ENCODE data around the gene HOXC10.

HOXC10 gene

GRCh38 chr12:53939141-53940108, 45.5 kb upstream of the HOXC10 start:
- no peak overlapping the region for H3K4me3 ChIP-seq (ENCODE audit: low read depth, low read length)
- no peak for DNase-seq (ENCODE audit: low read depth)
- TF ChIP-seq, protein P1, sequence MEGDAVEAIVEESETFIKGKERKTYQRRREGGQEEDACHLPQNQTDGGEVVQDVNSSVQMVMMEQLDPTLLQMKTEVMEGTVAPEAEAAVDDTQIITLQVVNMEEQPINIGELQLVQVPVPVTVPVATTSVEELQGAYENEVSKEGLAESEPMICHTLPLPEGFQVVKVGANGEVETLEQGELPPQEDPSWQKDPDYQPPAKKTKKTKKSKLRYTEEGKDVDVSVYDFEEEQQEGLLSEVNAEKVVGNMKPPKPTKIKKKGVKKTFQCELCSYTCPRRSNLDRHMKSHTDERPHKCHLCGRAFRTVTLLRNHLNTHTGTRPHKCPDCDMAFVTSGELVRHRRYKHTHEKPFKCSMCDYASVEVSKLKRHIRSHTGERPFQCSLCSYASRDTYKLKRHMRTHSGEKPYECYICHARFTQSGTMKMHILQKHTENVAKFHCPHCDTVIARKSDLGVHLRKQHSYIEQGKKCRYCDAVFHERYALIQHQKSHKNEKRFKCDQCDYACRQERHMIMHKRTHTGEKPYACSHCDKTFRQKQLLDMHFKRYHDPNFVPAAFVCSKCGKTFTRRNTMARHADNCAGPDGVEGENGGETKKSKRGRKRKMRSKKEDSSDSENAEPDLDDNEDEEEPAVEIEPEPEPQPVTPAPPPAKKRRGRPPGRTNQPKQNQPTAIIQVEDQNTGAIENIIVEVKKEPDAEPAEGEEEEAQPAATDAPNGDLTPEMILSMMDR (IDR thresholded peaks at IDR 0.05; ENCODE audit: low read depth, low read length, missing control alignments): no peak

- H3K4me3 ChIP-seq (ENCODE audit: low read depth, low read length): no peak overlapping the region
- DNase-seq (ENCODE audit: low read depth): no peak
- TF ChIP-seq, protein P1 (IDR thresholded peaks at IDR 0.05; ENCODE audit: low read depth, low read length, missing control alignments): no peak
Measured at GRCh38 chr12:53940443-53941014, 44.4 kb upstream of the HOXC10 start.

GRCh38 chr12:53941187-53941586, 43.8 kb upstream of the HOXC10 start:
- TF ChIP-seq, protein P1 (IDR thresholded peaks at IDR 0.05; ENCODE audit: low read depth, low read length, missing control alignments): no peak
- DNase-seq (ENCODE audit: low read depth): no peak
- H3K4me3 ChIP-seq (ENCODE audit: low read depth, low read length): no peak overlapping the region

GRCh38 chr12:53941750-53942149, 43.2 kb upstream of the HOXC10 start:
- H3K4me3 ChIP-seq (ENCODE audit: low read depth, low read length): no peak overlapping the region
- DNase-seq (ENCODE audit: low read depth): no peak
- TF ChIP-seq, protein P1 (IDR thresholded peaks at IDR 0.05; ENCODE audit: low read depth, low read length, missing control alignments): no peak

GRCh38 chr12:53942467-53942997, 42.4 kb upstream of the HOXC10 start:
- DNase-seq (ENCODE audit: low read depth): no peak
- H3K4me3 ChIP-seq (ENCODE audit: low read depth, low read length): no peak overlapping the region
- TF ChIP-seq, protein P1 (IDR thresholded peaks at IDR 0.05; ENCODE audit: low read depth, low read length, missing control alignments): no peak

DNA sequence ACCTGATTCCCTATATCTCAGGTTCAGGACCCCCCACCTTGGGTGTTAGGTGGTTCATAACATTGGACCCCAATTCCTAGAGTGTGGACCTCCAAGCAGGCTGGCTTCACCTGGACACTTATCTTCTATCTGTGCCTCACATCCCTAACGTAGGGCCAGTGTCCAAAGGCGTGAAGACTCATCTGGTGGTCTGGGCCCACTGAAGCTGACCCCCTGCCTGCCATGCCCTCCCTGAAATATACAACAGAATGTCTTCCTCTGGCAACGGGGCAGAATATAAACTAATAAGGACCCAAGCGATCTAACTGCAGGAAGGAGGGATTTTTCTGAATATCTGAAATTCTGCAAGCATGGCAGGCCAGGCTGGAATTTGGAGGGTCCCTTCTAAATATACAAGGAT, 40.7 kb upstream of the HOXC10 start:
- H3K4me3 ChIP-seq (ENCODE audit: low read depth, low read length): no peak overlapping the region
- TF ChIP-seq, protein P1 (IDR thresholded peaks at IDR 0.05; ENCODE audit: low read depth, low read length, missing control alignments): no peak
- no peak for DNase-seq (ENCODE audit: low read depth)

Data from GM12864 (cell line).